K562 treated with DMSO at 1 percent for 24 hours (cell line): ENCODE results near the gene ANKRD6. TPM values are rescaled to one million over a fixed set of nuclear protein-coding genes. Genes with fewer than 3 reads are reported as not detected.

ENCODE experiments used
- total RNA-seq: library from RNA; unstranded; fragments of 300-600 nt; gene quantifications from 2 replicates; pipeline ENCODE4 v1.2.3, GENCODE V29; 2022; ENCODE audit warnings: low read depth; ENCODE audit not compliant: insufficient read depth

ANKRD6 gene
- total RNA-seq, result 0.21 and 0.27 TPM in 2 replicates

GRCh38 chr6:89432875-89433251 is at the start of gene ANKRD6:
Gene ANKRD6 (plus strand): TSS chr6:89433152. CDS start chr6:89566977, 133,825 bp downstream.

GRCh38 chr6:89412071-89413005 is 20.6 kb upstream of the ANKRD6 start, which contains the start of gene RRAGD:
Gene RRAGD (minus strand): TSS chr6:89412273. CDS start chr6:89411993, 280 bp downstream.

GRCh38 chr6:89638320-89639195 is 205.6 kb downstream of the ANKRD6 start, which contains the start of gene LYRM2:
Gene LYRM2 (minus strand): TSS chr6:89638747. CDS start chr6:89638716, 31 bp downstream.

Other genes starting within 250 kb of the ANKRD6 start
- 0.20 TPM in 1 of 2 replicates, not detected in the other for gene GABRR1, start 215.8 kb upstream of the ANKRD6 start, total RNA-seq
- 0.21 TPM in 1 of 2 replicates, not detected in the other for gene GABRR2, start 117.9 kb upstream of the ANKRD6 start, total RNA-seq
- 19.5 and 21.4 TPM in 2 replicates for gene UBE2J1, start 80.4 kb upstream of the ANKRD6 start, total RNA-seq
- gene RRAGD, start 20.9 kb upstream of the ANKRD6 start, total RNA-seq, result 0.17 TPM in 1 of 2 replicates, not detected in the other
- gene LYRM2, start 205.6 kb downstream of the ANKRD6 start, total RNA-seq, result 16.7 and 19.1 TPM in 2 replicates